PFSK-1 (cell line): ENCODE data around the gene SYCP3.

Source experiments
- FOXP2 ChIP-seq: optimal IDR thresholded peaks from 2 replicates; pipeline ENCODE3; 2011; ENCODE audit warnings: borderline replicate concordance, control low read depth, inconsistent platforms; ENCODE audit not compliant: insufficient read depth; ENCODE audit errors: extremely low read length, extremely low read depth
- POLR2AphosphoS5 ChIP-seq: IDR thresholded peaks from 2 replicates; pipeline ENCODE4 v1.6.1; 2012; ENCODE audit warnings: low read depth, mild to moderate bottlenecking, control low read depth, low read length, moderate library complexity
- SIN3A ChIP-seq: IDR thresholded peaks from 2 replicates; pipeline ENCODE4 v1.6.1; 2012; ENCODE audit warnings: mild to moderate bottlenecking, low read length, moderate library complexity, borderline replicate concordance; ENCODE audit not compliant: insufficient read depth
- TAF1 ChIP-seq: IDR thresholded peaks from 2 replicates; pipeline ENCODE4 v1.6.1; 2012; ENCODE audit warnings: low read length, control low read depth, borderline replicate concordance; ENCODE audit not compliant: insufficient read depth
- TF ChIP-seq, protein P1 (sequence below), 2 experiments: IDR thresholded peaks; 2 replicates each; pipeline versions ENCODE4 v1.6.1 to v1.8.0; 2011 to 2012; ENCODE audit warnings: low read depth in 2 of 2, low read length in 2 of 2, control low read depth in 1 of 2, inconsistent platforms in 1 of 2, mild to moderate bottlenecking in 1 of 2, moderate library complexity in 1 of 2; ENCODE audit not compliant: insufficient read depth in 1 of 2

The SYCP3 gene

DNA sequence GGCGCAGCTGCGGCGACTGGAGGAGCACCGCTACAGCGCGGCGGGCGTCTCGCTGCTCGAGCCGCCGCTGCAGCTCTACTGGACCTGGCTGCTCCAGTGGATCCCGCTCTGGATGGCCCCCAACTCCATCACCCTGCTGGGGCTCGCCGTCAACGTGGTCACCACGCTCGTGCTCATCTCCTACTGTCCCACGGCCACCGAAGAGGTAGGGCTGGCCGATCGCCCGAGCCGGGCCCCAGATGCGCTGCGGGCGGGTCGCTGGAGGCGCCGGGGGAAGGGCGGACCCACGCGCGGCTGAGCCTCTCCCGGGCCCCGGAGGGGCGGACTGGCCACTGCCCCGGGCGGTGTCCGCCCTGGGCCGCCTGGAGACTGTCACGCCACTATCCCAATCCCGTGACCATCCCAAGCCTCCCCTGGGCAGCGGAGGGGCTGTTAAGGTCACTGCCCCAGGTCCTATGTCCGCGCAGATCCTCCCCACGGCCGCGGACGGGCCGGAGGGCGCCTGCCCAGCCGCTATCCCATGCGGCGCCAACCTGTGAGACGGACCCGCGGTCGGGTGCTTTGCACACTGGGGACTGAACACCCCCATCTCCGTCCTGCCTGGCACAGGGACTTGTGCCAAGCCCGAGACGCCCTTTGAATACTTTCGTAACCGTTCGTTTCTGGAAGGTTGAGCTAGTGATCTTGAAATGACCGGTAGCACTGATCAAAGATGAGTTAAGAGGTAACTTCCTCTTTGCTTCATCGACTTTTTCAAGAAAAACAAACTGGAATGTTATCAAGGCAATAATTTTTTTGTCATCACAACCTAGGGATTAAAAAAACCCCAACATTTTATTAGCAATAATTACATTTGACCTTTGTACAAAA, 41.1 kb downstream of the SYCP3 start:
- TF ChIP-seq TAF1 = no peak; the same call in 1 of the 2 replicates
- no peak for TF ChIP-seq SIN3A
- TF ChIP-seq POLR2AphosphoS5 = no peak
- TF ChIP-seq FOXP2 = no peak
- TF ChIP-seq, protein P1, sequence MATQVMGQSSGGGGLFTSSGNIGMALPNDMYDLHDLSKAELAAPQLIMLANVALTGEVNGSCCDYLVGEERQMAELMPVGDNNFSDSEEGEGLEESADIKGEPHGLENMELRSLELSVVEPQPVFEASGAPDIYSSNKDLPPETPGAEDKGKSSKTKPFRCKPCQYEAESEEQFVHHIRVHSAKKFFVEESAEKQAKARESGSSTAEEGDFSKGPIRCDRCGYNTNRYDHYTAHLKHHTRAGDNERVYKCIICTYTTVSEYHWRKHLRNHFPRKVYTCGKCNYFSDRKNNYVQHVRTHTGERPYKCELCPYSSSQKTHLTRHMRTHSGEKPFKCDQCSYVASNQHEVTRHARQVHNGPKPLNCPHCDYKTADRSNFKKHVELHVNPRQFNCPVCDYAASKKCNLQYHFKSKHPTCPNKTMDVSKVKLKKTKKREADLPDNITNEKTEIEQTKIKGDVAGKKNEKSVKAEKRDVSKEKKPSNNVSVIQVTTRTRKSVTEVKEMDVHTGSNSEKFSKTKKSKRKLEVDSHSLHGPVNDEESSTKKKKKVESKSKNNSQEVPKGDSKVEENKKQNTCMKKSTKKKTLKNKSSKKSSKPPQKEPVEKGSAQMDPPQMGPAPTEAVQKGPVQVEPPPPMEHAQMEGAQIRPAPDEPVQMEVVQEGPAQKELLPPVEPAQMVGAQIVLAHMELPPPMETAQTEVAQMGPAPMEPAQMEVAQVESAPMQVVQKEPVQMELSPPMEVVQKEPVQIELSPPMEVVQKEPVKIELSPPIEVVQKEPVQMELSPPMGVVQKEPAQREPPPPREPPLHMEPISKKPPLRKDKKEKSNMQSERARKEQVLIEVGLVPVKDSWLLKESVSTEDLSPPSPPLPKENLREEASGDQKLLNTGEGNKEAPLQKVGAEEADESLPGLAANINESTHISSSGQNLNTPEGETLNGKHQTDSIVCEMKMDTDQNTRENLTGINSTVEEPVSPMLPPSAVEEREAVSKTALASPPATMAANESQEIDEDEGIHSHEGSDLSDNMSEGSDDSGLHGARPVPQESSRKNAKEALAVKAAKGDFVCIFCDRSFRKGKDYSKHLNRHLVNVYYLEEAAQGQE (IDR thresholded peaks at IDR 0.05; ENCODE audit: insufficient read depth in 1 of 2, low read depth in 2 of 2, low read length in 2 of 2) = no peak

DNA sequence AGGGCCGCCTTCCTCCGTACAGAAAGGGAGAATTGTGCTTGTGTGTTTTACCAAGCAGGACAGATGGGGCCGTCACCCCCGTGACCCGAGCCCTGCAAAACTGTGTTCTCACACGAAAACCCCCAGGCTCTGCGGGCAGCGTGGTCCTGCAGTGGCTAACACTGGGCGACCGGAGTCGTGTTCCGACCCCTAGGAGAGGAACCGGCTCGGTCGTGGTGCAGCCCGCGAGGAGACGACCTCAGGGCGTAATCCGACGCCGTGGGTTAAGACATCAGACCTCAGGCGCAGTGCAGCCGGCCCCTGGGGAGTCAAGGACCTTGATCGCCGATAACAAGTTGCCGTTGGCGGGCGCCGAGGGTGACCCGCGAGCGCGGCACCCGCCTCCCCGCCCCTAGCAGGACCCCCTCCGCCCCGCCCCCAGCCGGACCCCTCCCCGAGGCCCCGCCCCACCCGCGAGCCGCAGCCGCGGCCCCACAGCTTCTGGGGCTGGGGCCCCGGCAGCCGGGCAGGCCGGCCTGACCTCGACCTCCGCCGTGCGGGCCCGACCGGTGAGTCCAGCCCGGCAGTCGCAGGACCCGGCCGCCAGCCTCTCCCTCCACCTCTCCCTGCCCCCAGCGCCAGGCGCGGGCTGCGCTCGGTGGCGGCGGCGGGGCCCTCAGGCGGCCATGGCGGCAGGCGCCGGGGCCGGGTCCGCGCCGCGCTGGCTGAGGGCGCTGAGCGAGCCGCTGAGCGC, 41.9 kb downstream of the SYCP3 start, which contains the start of gene CHPT1:
Gene CHPT1 (plus strand): TSS at position 444 of the 733 bp plus-strand sequence. CDS start 222 bp downstream, at position 666.
- no peak for TF ChIP-seq FOXP2
- 0 out of 2 replicates have a peak, but pooled peaks have one; percentile 20 for TF ChIP-seq POLR2AphosphoS5
- TF ChIP-seq TAF1 = no peak

DNA sequence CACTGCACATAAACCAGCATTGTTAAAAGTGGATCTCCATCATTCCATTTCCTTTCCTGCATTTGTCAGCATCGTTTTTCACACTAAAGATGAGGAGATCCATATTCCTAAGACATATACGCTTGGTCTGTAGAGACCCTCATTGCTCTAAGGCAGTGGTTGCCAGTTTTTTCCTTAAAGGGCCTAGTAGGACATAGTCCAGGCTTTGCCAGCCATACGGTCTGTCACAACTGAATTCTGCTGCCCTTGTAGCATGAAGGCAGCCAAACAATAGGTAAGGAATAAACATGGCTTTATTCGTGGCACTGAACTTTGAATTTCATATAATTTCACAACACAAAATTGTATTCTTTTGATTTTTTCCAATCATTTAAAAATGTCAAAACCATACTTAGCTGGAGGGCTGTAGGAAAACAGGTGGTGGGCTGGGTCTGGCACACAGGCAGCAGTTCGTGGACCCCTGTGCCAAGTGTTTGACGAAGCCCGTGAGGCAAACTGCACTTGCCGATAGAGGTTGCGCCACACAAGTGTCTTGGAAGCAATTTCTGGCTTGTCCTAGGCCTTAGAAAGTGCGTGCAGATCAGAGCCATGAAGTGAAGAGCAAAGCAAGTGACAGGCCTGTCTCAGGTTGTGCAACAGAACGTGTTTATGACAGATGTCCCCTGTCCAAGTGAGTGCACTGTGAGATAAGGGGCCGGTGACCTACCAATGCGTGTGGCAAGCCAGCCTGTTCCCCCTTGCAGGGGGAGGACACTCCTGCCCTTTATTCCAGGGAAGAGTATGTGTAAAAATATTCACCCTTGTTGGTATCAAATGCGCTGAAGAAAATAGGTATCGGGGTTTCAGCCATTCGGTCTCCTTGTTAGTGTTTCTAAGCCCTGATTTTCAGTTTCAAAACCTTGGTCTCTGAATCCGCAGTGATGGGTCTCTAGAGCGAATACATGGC, 42.7 kb downstream of the SYCP3 start:
- TF ChIP-seq POLR2AphosphoS5 (no peak), FOXP2 (no peak), SIN3A (no peak), TAF1 (no peak)
- TF ChIP-seq, protein P1 (IDR thresholded peaks at IDR 0.05; ENCODE audit: insufficient read depth in 1 of 2, low read depth in 2 of 2, low read length in 2 of 2) = no peak

DNA sequence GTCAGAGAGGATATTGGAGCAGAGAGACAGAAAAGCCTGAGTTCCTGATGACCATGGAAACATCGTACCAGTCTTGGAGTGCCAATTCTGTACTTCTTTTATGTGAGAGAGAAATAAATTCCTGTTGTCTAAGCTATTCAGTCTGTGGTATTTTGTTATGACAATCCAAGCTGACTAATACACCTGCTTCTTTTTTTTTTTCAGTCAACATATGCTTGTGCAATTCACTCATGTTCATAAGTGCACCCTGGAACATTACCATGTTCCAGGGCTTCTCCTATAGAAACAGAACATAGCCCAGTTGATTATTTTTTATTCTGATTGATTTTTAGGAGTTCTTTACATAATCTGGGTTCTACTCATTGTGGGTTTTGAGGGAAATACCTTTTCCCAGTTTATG, 43.6 kb downstream of the SYCP3 start:
- no peak for TF ChIP-seq FOXP2
- no peak for TF ChIP-seq TAF1
- TF ChIP-seq SIN3A = no peak
- no peak for TF ChIP-seq POLR2AphosphoS5
- TF ChIP-seq, protein P1 (IDR thresholded peaks at IDR 0.05; ENCODE audit: insufficient read depth in 1 of 2, low read depth in 2 of 2, low read length in 2 of 2) = no peak
